GM20000 (cell line): Measurements from ENCODE around the gene COL2A1.

Experiments
- DNase-seq: peaks from one replicate; pipeline ENCODE4 v3.0.0; 2012; ENCODE audit warnings: low spot score
- CTCF ChIP-seq: IDR thresholded peaks from 2 replicates; pipeline ENCODE4 v1.5.1; 2012; ENCODE audit warnings: mild to moderate bottlenecking, control low read depth; ENCODE audit errors: extremely low read depth, missing control alignments

Gene COL2A1

DNA sequence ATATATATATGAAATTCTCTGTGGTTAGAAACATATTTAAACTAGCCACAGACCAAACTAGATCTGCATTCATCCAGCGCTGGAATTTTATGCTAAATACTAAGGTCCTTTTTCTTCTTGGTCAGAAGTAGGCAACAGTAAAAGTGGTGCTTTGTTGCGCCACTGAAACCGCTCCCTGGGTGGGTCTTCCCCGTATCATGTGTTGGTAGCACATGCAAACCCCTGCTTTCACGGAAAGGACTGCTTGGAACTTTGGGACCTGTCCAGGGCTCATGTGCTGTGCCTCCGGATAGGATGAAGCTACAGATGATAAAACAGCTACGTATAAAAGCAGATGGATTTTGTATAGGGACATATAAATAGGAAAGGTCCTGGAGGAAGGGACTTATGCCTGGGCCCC is 40.1 kb upstream of the COL2A1 start:
- DNase-seq = no peak
- TF ChIP-seq CTCF = no peak

- DNase-seq = no peak
- no peak for TF ChIP-seq CTCF
Observed at GRCh38 chr12:48043771-48044170, 39.5 kb upstream of the COL2A1 start.

DNA sequence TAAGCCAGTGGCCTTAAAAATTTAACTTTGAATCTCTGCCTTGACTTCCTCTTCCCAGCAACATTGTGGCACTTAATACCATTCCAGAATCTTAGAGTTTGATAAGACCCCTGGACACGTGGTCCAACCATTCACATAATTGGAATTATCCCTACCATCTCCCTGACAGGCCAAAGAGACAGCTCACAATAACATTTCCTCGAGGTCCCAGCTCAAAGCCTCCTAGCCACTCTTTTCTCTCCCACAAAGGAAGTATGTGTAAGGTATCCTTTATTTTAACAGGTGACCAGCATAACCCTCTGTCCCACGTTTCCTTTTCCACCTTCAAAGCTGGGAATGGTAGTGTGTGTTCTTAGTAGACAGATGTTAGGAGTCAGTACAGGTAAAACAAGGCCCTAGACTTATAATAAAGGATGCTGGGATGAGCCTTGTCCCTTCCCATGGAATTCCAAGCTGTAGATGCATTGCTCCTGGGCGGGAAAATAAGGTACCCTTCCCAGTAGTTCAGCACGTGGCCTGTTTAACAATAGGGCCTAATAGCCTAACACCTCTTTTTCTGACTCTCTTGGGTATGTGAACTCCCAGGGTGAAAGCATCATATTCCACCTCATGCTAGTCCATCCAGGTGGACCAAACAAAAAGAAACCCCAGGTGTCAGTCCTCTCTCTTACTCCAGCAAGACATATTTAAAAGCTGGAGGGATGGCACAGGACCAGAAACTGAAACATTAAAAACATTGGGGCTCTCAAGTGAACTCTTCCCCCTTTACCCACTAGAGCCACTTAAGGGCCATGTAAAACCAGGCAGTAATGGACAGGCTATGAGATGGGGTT is 37.5 kb upstream of the COL2A1 start:
- DNase-seq = no peak
- TF ChIP-seq CTCF = no peak

DNA sequence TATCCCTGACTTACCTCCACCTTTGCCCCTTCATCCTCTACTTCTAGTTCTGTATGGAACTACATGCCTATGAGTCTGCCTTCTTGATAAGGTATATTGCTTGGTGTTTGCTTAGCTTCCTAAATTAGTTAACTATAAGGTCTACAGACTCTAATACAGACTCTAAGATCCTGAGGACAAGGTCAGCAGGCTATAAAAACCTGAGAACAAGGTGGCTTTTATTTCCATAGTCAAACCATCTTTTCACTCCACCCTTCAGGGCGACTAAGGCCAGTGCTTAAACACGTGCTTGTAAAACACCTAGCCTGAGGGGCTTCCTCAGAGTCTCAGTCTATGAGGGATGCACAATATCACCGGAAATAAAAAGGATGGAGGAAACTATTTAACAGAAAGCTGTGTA is 36.1 kb upstream of the COL2A1 start:
- no peak for TF ChIP-seq CTCF
- DNase-seq = no peak

DNA sequence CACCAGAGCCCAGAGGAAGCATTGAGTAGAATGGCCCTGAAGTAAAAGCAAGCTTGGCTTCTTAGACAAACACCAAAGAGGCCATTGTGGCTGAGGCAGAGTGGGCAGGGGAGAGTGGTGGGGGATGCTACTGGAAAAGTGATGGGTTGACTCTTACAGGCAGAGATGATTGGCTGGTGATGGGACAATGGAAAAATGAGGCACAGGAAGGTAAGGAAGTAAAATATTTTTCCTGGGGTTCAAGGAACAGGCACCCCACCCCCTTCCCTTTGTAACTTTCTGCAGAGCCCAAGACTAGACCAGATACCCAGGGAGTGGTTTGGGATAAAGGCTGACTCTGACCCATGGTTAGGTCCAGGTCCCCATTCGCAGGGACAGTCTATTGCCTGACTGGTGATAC is 34.9 kb upstream of the COL2A1 start:
- no peak for TF ChIP-seq CTCF
- no peak for DNase-seq

DNA sequence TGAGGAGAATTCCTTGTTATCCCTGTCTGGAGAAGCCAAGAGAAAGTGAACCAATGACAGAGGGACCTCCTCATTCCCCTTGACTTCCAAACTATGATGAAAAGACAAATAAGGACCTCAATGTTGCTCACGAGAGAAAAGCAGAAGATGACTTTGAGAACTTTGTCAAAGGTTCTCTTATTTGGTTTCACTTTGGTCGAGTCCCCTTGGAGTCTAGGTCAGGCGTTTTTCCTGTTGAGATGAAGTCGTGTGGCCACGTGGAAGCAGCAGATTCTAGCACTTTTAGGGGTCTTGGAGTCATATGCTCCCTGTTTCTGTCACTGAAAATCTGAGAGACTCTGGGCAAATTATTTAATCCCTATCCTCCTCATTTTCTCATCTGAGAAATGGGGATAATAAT is 33.8 kb upstream of the COL2A1 start:
- TF ChIP-seq CTCF = no peak
- no peak for DNase-seq

DNA sequence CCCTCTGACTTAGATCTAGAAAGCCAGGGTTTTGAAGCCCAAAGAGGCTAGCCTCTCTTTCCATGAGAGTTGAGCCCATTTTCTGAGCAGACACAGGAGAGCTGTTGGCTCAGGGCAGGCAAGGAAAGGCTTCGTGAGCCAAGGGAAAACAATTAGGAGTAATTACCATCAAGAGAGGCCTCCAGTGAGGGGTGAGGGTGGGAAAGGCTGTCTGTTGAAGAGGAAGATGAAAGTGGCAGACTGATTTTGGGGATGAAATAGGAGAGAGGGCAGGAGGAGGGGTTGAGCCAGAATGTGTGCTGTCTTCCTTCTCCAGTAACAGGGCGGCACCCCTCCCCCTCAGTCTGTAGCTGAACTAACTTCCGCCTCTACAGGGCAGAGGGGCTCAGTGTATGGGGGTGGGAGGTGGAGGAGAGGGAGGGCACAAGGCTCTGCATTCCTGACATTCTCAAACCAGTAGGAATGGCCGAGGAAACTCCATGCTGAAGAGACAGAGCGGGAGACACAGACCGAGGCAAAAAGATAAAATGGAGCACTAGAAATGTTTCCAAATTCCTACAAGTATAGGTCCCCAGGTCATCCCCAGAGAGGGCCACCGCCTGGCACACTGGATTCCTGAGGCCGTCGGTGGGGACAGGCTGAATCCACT is 33.1 kb upstream of the COL2A1 start:
- no peak for TF ChIP-seq CTCF
- DNase-seq = no peak
